ENCODE data around the gene SCN8A.

The SCN8A gene

GRCh38 chr12:51667269-51667668 lies 76.2 kb downstream of the SCN8A start:
- no peak overlapping the region for H3K4me3 ChIP-seq (ENCODE audit: low read depth, low read length)
- TF ChIP-seq, protein P1, sequence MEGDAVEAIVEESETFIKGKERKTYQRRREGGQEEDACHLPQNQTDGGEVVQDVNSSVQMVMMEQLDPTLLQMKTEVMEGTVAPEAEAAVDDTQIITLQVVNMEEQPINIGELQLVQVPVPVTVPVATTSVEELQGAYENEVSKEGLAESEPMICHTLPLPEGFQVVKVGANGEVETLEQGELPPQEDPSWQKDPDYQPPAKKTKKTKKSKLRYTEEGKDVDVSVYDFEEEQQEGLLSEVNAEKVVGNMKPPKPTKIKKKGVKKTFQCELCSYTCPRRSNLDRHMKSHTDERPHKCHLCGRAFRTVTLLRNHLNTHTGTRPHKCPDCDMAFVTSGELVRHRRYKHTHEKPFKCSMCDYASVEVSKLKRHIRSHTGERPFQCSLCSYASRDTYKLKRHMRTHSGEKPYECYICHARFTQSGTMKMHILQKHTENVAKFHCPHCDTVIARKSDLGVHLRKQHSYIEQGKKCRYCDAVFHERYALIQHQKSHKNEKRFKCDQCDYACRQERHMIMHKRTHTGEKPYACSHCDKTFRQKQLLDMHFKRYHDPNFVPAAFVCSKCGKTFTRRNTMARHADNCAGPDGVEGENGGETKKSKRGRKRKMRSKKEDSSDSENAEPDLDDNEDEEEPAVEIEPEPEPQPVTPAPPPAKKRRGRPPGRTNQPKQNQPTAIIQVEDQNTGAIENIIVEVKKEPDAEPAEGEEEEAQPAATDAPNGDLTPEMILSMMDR (conservative IDR thresholded peaks at IDR 0.05; ENCODE audit: low read depth, low read length) = no peak
- no peak for DNase-seq (ENCODE audit: low read depth)

DNA sequence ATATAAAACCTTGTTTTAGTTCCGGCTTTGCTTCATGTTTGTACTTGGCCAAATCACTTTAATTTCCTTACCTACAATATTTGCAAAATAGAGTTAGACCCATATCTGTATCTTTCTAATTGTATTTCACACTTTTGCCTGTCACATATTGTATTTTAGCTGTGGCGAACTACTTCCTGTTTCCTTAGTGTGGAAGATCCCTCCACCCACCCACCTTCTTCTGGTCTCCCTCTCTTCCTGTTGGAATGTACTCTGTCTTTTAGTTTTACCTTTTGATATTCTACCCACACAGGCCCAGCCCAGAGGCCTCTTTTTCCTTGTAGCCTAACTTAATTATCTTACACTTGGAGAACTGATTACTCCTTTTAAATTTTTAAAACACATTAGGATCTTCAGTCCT lies 78.2 kb downstream of the SCN8A start:
- no peak for DNase-seq (ENCODE audit: low read depth)
- TF ChIP-seq, protein P1 (conservative IDR thresholded peaks at IDR 0.05; ENCODE audit: low read depth, low read length) = no peak
- H3K4me3 ChIP-seq (ENCODE audit: low read depth, low read length) = no peak overlapping the region

GRCh38 chr12:51669996-51670395 lies 79.0 kb downstream of the SCN8A start:
- no peak overlapping the region for H3K4me3 ChIP-seq (ENCODE audit: low read depth, low read length)
- TF ChIP-seq, protein P1 (conservative IDR thresholded peaks at IDR 0.05; ENCODE audit: low read depth, low read length) = no peak
- no peak for DNase-seq (ENCODE audit: low read depth)

DNA sequence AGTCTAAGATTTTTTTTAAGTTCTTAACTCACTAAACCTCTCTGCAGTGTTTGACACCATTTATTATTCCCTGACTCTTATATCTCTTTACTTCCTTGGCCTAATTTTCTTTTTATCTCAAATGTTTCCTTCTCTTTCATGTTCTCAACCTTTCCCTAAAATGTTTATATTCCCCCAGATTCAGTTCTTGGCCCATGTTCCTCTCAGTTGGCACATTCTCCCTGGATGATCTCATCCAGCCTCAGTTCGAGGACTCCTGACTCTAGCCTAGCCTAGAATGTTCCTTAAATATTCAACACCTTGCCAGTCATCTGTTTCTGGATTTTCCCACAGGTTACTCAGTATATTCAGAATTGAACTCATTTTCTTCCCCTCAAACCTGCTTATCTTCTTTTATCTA lies 81.3 kb downstream of the SCN8A start:
- no peak overlapping the region for H3K4me3 ChIP-seq (ENCODE audit: low read depth, low read length)
- TF ChIP-seq, protein P1 (conservative IDR thresholded peaks at IDR 0.05; ENCODE audit: low read depth, low read length) = no peak
- DNase-seq (ENCODE audit: low read depth) = no peak

DNA sequence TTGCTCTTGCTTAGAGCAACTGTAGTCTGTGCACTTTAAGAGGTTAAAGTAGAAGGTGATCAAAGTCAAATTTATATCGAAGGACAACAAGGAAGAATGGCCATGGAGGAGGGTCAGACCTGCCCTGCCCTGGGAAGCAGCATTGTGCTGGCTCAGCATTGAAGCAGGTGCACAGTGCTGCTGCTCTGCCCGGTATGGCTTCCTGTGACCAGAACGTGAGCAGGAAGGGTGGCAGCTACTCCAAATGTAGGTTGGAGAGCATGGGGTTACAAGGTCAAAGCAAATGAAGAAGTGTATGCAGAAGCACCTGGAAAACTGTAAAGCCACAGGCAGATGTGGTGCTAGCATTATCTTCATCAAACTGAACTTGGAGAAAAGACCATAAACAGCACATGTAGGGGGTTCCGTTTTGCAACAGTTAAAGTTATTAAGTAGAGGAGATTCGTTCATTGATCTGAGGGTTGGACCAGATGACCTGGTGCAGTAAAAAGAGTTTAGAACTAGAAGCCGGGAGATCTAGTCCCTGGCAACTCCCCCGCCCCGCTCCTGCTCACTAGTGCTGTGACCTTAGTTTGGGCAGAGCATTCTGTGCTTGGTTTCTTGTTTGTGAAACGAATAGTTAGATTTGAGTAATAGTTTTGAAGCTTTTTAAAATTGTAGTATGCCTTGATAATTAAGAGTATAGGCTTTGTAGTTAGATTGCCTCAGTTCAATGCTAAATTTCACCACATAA lies 84.2 kb downstream of the SCN8A start:
- H3K4me3 ChIP-seq (ENCODE audit: low read depth, low read length) = no peak overlapping the region
- TF ChIP-seq, protein P1 (conservative IDR thresholded peaks at IDR 0.05; ENCODE audit: low read depth, low read length) = no peak
- no peak for DNase-seq (ENCODE audit: low read depth)

DNA sequence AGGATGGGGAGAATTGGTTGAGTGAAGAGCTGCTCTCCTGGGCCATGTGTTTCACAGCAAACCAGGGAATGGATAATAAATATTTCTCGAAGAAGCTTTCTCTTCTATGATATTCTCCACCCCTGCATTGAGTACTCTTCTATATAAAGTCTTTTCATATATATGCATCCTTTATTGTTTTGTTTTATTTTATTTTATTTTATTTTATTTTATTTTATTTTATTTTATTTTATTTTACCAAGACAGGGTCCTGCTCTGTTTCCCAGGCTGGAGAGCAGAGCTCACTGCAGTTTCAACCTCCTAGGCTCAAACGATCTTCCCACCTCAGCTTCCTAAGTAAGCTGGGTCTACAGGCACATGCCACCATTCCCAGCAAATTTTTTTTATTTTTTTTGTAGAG lies 85.8 kb downstream of the SCN8A start:
- DNase-seq (ENCODE audit: low read depth) = no peak
- TF ChIP-seq, protein P1 (conservative IDR thresholded peaks at IDR 0.05; ENCODE audit: low read depth, low read length) = no peak
- no peak overlapping the region for H3K4me3 ChIP-seq (ENCODE audit: low read depth, low read length)

Measured in choroid plexus epithelial cell (primary cell).